ENCODE measurements around the gene DEXI. TPM values are rescaled to one million over a fixed set of nuclear protein-coding genes. Genes with fewer than 3 reads are reported as not detected.
"Not testable (repeated sequence)": the region's sequence is repeated elsewhere in the genome, so short reads cannot be mapped to it uniquely, and the experiment has no call there.

Gene DEXI
- total RNA-seq, 2 donors from 2014 or later: 24.4 to 26.7 TPM

DNA sequence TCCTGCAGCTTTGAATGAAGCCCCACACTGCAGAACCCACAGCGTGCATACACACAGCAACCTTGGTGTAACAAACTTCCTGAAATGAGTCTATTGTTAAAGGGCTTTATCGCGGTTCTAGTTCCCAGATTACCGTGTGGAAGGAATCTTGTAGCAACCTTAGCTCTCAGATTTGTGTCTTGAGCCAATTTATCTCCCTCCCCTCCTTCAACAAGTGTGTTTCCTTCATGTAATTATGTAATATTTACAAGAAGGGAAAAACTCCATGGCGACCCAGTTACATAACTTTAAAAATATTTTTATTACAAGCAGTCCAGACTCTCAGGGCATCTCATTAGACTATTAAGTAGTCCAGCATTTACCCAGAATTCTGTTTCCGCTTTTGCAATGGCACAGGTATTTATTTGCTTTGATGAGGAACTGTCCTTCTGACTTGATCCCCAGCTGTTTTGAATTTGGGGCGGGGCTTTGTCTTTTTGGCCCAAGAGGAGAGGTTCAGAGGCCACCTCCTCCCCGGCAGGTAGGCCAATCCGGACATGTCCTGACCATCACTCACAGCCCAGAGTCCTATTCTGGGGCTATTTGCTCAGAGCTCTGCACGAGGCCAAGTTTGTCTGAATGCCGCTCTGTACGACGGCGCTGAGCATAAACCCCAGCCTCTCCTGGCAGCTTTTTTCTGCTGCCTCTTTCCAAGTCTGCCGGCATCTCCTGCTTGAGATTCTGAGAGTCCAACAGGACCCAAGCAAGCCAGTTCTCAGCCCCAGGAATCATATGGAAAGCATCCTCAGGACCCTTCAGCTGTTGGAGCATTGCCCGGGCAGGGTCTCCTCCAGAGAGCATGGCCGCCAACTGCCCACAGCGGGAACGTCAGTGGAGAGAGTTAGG is 37.7 kb upstream of the DEXI start:
- H3K36me3 Mint-ChIP-seq (ENCODE audit: insufficient read depth in 2 of 2): peaks cover 7 to 10% of the 10 kb centered on the region in 2 donors
- H3K4me1 Mint-ChIP-seq (ENCODE audit: low read depth): peaks cover 76% of the 10 kb centered on the region

DNA sequence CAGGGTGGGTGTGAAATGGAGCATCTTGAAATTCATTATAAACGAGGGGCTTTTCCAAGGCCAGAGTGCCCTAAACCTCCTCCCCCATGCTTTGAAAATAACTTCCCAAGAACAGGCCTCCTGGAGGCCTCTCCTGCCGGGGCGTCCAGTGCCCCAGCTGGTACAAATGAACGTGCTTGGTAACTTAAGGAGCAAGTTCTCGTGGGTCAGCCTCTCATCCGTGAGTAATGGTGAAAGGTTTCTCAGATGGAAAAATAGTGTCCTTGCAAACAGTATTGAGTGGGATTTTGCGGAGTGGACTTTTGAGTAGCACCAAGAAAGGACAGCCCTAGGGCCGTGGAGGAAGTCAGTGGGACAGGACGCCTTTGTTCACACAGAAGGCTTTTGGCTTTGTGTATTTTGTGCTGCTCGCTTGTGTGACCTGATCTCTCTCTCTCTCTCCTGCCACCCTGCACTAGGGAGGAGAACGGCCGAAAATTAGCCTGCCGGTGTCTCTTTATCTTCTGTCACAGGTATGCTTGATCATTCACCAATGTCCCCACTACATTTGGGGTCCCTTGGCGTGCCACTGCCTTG is 36.7 kb upstream of the DEXI start:
- Mint-ChIP-seq H3K9me3 (no peaks in the 10 kb centered on the region), H3K4me3 (peak overlapping the region in 1 of 2 donors; percentile 56), H3K36me3 (ENCODE audit: insufficient read depth in 2 of 2) (peaks cover 11 to 12% of the 10 kb centered on the region in 2 donors), H3K27me3 (ENCODE audit: low read depth) (no peaks in the 10 kb centered on the region), H3K27ac (peak overlapping the region; percentile 58), H3K4me1 (ENCODE audit: low read depth) (peaks cover 75% of the 10 kb centered on the region)
- ATAC-seq (replicated peaks in 1 of 2): no peak
- DNase-seq: no peak

More for the DNA sequence above, 37.7 kb upstream of the DEXI start:
- no peak for DNase-seq
- Mint-ChIP-seq H3K4me3 (peak overlapping the region; percentile 18 to 56), H3K27ac (peak overlapping the region; percentile 56), H3K9me3 (no peaks in the 10 kb centered on the region), H3K27me3 (ENCODE audit: low read depth) (no peaks in the 10 kb centered on the region)
- no peak for ATAC-seq (replicated peaks in 1 of 2)

DNA sequence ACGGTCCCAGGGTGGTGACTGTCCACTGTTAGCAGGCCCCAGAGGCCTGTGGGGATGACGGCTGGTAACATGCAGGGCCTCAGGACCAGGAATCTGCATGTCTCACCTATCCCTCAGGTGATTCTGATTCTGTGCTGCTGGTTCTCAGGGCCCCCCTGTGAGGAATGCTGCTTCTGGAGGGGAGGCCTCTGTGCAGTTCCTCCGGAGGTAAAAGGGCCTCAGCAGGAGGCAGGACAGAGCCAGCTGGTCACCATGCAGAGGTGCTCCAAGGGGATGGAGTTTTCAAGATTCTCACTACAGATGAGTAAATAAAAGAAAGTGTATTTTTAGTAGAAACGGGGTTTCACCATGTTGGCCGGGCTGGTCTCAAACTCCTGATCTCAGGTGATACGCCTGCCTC is 35.9 kb upstream of the DEXI start:
- Mint-ChIP-seq H3K27ac (no peak overlapping the region), H3K27me3 (ENCODE audit: low read depth) (no peaks in the 10 kb centered on the region), H3K4me1 (ENCODE audit: low read depth) (peaks cover 75% of the 10 kb centered on the region), H3K9me3 (no peaks in the 10 kb centered on the region), H3K4me3 (no peak overlapping the region), H3K36me3 (ENCODE audit: insufficient read depth in 2 of 2) (peaks cover 15 to 16% of the 10 kb centered on the region in 2 donors)
- ATAC-seq (replicated peaks in 1 of 2): no peak
- DNase-seq: no peak

DNA sequence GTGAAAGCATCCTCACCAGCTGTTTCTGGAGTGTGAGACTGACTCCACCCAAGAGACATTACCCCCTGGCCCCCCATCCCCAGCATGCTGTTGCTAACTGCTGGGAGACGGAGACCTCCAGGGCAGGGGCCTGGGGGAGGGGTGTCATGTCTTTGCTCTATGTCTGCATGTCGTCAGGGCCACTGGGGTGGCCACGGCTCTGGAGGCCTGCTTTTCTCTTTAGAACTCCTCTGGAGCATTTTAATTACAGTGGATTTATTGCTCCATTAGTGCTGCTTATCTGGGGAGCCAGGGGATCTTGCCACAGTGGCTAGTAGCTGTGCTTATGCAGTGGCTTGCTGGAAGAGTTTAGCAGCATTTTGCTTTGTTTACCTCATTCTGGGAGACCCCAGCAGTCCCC is 34.4 kb upstream of the DEXI start:
- no peak for DNase-seq
- Mint-ChIP-seq H3K9me3 (no peaks in the 10 kb centered on the region), H3K36me3 (ENCODE audit: insufficient read depth in 2 of 2) (peaks cover 15 to 17% of the 10 kb centered on the region in 2 donors), H3K4me3 (no peak overlapping the region), H3K27ac (no peak overlapping the region), H3K27me3 (ENCODE audit: low read depth) (no peaks in the 10 kb centered on the region), H3K4me1 (ENCODE audit: low read depth) (peaks cover 75% of the 10 kb centered on the region)
- no peak for ATAC-seq (replicated peaks in 1 of 2)

DNA sequence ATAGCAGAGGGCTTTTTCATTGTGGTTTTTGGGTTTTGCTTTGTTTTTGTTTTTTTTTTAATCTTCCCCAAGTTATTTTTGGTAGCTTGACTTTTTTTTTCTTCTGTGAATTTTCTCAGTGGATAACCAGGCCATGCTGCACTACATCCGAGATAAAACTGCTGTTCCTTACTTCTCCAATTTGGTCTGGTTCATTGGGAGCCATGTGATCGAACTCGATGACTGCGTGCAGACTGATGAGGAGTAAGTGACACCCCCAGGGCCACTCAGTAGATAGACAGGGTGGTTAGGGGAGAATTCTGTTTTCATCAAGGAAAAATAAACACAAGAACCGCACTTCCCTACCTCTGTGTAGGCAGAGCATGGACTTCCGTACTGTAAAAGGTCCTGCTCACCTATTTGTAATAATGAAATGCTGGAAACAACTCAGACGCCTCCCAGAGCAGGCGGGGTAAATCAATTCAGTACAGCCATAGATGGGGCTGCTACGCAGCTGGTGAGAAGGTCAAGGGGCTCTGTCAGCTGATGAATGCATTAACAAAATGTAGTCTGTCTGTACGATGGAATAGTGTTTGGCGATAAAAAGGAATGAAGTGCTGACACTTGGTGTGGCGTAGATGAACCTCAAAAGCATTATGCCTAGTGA is 30.7 kb upstream of the DEXI start:
- ATAC-seq (replicated peaks in 1 of 2): peak; percentile 47 to 56
- peak overlapping the region; percentile 87 for H3K27ac Mint-ChIP-seq
- H3K36me3 Mint-ChIP-seq (ENCODE audit: insufficient read depth in 2 of 2): peaks cover 18 to 22% of the 10 kb centered on the region in 2 donors
- H3K9me3 Mint-ChIP-seq: no peaks in the 10 kb centered on the region
- no peak for DNase-seq
- H3K27me3 Mint-ChIP-seq (ENCODE audit: low read depth): no peaks in the 10 kb centered on the region
- H3K4me3 Mint-ChIP-seq: peak overlapping the region; percentile 40 to 66
- H3K4me1 Mint-ChIP-seq (ENCODE audit: low read depth): peaks cover 78% of the 10 kb centered on the region

DNA sequence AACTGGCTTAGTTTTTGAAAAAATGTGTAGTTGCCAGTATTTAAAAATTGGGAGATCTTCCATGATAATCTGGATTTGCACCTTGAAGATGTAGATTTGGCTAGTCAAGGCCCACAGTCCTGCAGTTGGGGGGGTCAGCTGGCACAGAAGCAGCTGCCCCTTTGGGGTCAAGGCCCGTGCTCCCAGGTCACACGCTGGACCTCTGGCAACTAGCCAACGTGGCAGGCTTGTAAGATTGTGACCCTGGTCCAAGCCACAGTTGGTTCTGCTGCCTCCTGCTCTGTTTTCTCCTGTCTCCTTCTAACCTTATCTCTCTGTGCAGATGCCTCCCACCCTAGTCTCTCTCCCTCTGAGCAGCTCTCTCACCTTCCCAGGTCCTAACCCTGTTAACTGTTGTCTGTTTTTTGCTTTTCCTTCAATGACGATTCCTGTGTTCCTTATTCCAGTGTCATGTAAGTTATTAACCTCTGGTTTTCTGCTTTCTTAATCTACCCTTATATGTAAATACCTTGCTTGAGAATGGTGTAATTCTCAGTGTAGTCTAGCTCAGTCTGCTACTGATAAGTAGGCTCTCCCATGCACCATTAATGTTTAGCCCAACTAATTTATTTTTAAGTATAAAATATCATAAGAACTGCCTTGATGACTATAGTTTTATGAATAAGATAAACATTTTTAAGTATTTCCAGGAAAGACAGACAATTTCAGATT is 30.0 kb upstream of the DEXI start:
- DNase-seq: no peak
- Mint-ChIP-seq H3K27ac (peak overlapping the region; percentile 87), H3K4me1 (ENCODE audit: low read depth) (peaks cover 75% of the 10 kb centered on the region), H3K36me3 (ENCODE audit: insufficient read depth in 2 of 2) (peaks cover 16 to 19% of the 10 kb centered on the region in 2 donors), H3K27me3 (ENCODE audit: low read depth) (no peaks in the 10 kb centered on the region), H3K4me3 (peak overlapping the region; percentile 40 to 47), H3K9me3 (no peaks in the 10 kb centered on the region)
- peak; percentile 24 to 38 for ATAC-seq (replicated peaks in 1 of 2)

DNA sequence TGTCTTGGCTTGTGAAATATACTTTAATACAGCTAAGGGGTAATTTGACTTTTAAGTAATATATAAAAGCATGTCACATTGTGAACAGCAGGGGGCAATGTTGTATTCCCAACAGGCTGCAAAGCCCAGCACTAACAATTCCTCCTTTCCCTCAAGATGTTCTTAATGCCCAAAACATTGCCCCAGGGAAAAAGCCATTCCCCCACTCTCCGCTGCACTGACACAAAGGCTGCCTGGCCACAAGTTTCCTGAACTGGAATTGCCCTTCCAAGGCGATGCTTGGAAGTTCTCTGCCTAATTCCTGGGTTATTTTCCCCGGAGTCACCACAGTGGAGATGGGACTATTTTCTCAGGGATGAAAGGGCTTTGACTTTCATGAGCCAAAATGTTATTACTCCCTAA is 29.3 kb upstream of the DEXI start:
- no peak for ATAC-seq (replicated peaks in 1 of 2)
- Mint-ChIP-seq H3K4me3 (peak overlapping the region; percentile 40 to 45), H3K36me3 (ENCODE audit: insufficient read depth in 2 of 2) (peaks cover 18 to 24% of the 10 kb centered on the region in 2 donors)

DNA sequence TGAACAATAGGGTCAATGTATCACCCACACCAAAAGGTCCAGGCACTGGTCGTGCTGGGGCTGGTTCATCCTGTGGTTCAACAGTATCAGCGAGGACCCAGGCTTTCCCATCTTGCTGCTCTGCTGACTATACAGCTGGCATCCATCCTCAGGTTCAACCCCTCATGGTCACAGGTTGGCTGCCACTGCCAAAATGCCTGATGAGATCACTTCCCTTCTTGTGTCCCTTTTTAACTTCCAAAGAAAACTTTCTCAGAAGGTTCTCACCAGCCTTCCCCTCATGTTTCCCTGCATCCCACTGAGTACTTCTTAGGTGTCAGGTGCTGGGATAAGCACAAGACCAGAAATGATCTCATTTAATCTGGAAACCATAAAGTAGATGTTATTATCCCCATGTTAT is 27.8 kb upstream of the DEXI start:
- Mint-ChIP-seq H3K9me3 (peaks cover 7 to 8% of the 10 kb centered on the region in 2 donors), H3K27ac (no peak overlapping the region), H3K36me3 (ENCODE audit: insufficient read depth in 2 of 2) (peaks cover 26 to 38% of the 10 kb centered on the region in 2 donors), H3K27me3 (ENCODE audit: low read depth) (no peaks in the 10 kb centered on the region), H3K4me3 (no peak overlapping the region), H3K4me1 (ENCODE audit: low read depth) (peaks cover 84% of the 10 kb centered on the region)
- ATAC-seq (replicated peaks in 1 of 2): no peak
- no peak for DNase-seq

More for the DNA sequence above, 29.3 kb upstream of the DEXI start:
- peak in 1 of 2 donors; percentile 33 for DNase-seq
- H3K4me1 Mint-ChIP-seq (ENCODE audit: low read depth): peaks cover 75% of the 10 kb centered on the region
- H3K27ac Mint-ChIP-seq: peak overlapping the region; percentile 44
- H3K27me3 Mint-ChIP-seq (ENCODE audit: low read depth): no peaks in the 10 kb centered on the region
- peaks cover 0 to under 1% of the 10 kb centered on the region in 2 donors for H3K9me3 Mint-ChIP-seq

DNA sequence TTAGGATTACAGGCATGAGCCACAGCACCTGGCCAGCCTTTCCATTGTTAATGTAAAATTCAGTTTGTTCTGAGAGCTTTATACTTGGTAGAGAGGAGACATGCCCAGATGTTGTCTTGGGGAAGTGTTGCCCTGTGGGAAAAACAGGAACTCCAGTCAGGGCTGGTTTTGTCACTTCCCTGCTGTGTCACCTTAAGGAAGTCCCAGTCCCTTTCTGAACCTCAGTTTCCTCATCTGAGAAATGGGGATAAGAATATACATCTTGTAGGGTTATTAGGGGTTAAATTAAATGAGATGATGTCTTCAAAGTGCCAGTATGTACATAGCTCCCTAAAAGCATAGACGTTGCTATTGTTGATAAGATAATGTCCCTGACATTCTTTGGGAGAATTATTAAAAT is 27.3 kb upstream of the DEXI start:
- H3K36me3 Mint-ChIP-seq (ENCODE audit: insufficient read depth in 2 of 2): peaks cover 24 to 35% of the 10 kb centered on the region in 2 donors
- peaks cover 84% of the 10 kb centered on the region for H3K4me1 Mint-ChIP-seq (ENCODE audit: low read depth)
- DNase-seq: no peak
- no peaks in the 10 kb centered on the region for H3K27me3 Mint-ChIP-seq (ENCODE audit: low read depth)
- peaks cover 7 to 8% of the 10 kb centered on the region in 2 donors for H3K9me3 Mint-ChIP-seq
- no peak for ATAC-seq (replicated peaks in 1 of 2)
- no peak overlapping the region for H3K4me3 Mint-ChIP-seq
- H3K27ac Mint-ChIP-seq: no peak overlapping the region

DNA sequence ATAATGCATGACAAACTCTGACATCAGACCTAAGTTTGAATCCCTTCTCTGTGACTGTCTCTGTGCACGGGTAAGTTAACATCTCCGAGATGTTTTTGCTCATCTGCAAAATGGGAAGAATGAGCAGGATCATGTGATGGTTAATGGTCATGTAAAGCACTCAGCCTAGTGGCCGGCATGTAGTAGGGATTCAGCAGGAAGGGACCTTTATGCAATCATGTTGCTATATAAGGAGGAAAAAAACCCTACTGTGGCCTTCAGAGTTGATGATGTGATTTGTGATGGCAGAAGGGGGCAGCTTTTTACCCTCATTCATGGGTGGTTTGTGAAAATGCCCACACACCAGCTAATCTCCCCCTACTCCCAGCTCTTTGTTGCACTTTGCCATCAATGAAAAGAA is 26.2 kb upstream of the DEXI start:
- peaks cover 21 to 32% of the 10 kb centered on the region in 2 donors for H3K36me3 Mint-ChIP-seq (ENCODE audit: insufficient read depth in 2 of 2)
- peaks cover 85% of the 10 kb centered on the region for H3K4me1 Mint-ChIP-seq (ENCODE audit: low read depth)
- H3K27ac Mint-ChIP-seq: no peak overlapping the region
- DNase-seq (no peak), ATAC-seq (replicated peaks in 1 of 2) (no peak)
- no peak overlapping the region for H3K4me3 Mint-ChIP-seq
- no peaks in the 10 kb centered on the region for H3K27me3 Mint-ChIP-seq (ENCODE audit: low read depth)
- peaks cover 7 to 8% of the 10 kb centered on the region in 2 donors for H3K9me3 Mint-ChIP-seq

DNA sequence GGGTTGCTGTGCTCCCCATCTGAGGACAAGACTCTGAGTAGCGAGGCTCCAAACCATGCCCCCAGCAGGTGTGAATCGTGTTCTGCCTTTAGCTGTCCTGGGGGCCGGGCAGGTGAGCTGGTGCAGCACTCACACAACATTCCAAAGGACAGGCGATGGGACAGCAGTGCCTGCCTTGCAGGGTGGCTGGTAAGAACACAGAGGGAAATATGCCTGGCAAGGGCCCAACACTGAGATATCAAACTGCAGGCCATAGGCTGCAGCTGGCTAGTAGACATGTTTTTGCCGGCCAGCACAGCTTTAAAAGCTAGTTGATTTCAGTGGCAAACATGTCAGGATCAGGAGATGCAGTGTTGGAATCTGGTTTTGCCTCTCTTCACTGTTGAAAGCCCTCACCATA is 25.7 kb upstream of the DEXI start:
- Mint-ChIP-seq H3K9me3 (peaks cover 7 to 8% of the 10 kb centered on the region in 2 donors), H3K36me3 (ENCODE audit: insufficient read depth in 2 of 2) (peaks cover 19 to 34% of the 10 kb centered on the region in 2 donors), H3K27me3 (ENCODE audit: low read depth) (no peaks in the 10 kb centered on the region), H3K4me3 (no peak overlapping the region), H3K4me1 (ENCODE audit: low read depth) (peaks cover 85% of the 10 kb centered on the region), H3K27ac (no peak overlapping the region)
- ATAC-seq (replicated peaks in 1 of 2) (no peak), DNase-seq (no peak)

DNA sequence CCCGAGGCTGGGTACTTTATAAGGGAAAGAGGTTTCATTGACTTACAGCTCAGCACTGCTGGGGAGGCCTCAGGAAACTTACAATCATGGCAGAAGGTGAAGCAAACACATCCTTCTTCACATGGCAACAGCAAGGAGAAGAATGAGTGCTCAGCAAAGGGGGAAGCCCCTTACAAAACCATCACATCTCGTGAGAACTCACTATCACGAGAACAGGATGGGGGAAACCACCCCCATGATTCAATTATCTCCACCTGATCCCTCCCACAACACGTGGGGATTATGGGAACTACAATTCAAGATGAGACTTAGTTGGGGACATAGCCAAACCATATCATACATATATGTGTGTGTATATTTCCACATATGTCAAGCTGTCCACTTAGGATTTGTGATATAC is 24.3 kb upstream of the DEXI start:
- peak overlapping the region; percentile 20 to 83 for H3K4me3 Mint-ChIP-seq
- peaks cover 85% of the 10 kb centered on the region for H3K4me1 Mint-ChIP-seq (ENCODE audit: low read depth)
- not testable (repeated sequence) for ATAC-seq (replicated peaks in 1 of 2); H3K9me3 Mint-ChIP-seq; H3K27me3 Mint-ChIP-seq (ENCODE audit: low read depth)
- peak overlapping the region; percentile 98 for H3K27ac Mint-ChIP-seq
- DNase-seq: peak; percentile 37 to 59
- H3K36me3 Mint-ChIP-seq (ENCODE audit: insufficient read depth in 2 of 2): peaks cover 21 to 41% of the 10 kb centered on the region in 2 donors

All from activated T-cell treated with anti-CD3 and anti-CD28 coated beads, Interleukin-2, amount 50 U/mL, for 72 hours (primary cell).